ENCODE measurements around the gene TGFBR3. TPM values are rescaled to one million over a fixed set of nuclear protein-coding genes. Genes with fewer than 3 reads are reported as not detected.

The TGFBR3 gene
- total RNA-seq, 1 donor from 2014 or later: 2.5 TPM

DNA sequence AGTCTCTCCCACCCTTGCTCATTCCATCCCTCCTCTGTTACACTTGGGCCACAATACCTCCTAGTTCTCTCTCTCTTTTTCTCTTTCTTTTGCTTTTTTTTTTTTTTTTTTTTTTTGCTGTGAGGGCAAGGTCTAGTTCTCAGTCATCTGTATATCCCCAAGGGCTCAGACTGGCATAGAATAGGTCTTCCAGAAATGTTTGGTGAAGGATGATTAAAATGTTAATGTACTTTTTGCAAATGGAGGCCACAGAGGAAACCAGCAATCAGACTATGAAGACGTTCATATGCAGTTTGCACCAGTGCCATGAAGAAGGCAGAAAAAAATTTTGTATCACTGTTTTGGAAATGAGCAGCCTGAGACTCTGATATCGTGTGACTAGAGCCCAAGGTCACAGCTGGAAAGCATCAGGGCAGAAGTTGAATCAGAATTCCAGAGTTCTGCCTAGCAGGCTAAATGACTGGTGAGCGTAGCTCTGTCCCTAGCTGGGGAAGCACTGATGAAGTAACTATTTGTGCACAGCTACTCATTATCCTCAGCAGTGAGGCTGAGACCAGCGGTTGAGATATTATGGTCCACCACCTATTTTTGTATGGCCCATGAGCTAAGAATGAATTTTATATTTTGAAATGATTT lies 186.5 kb downstream of the TGFBR3 start:
- Histone ChIP-seq H2AFZ (ENCODE audit: low read depth, low read length) (no peak overlapping the region), H3K4me2 (ENCODE audit: low read length) (no peak overlapping the region), H4K20me1 (ENCODE audit: insufficient read depth, low read length) (no peaks in the 10 kb centered on the region), H3K9me3 (ENCODE audit: insufficient read depth, low read depth, low read length) (no peaks in the 10 kb centered on the region), H3K27ac (ENCODE audit: low read depth, low read length) (no peak overlapping the region), H3K4me1 (ENCODE audit: insufficient read depth, low read length) (no peaks in the 10 kb centered on the region), H3K27me3 (ENCODE audit: insufficient read depth, low read length) (no peaks in the 10 kb centered on the region), H3K9ac (ENCODE audit: low read length) (no peak overlapping the region), H3K36me3 (ENCODE audit: insufficient read depth, low read length) (no peaks in the 10 kb centered on the region), H3K79me2 (ENCODE audit: insufficient read depth, low read length) (no peaks in the 10 kb centered on the region), H3K4me3 (ENCODE audit: insufficient read depth, low read depth, low read length) (no peak overlapping the region)
- Mint-ChIP-seq H3K36me3 (ENCODE audit: low read depth, unreplicated experiment) (no peaks in the 10 kb centered on the region), H3K4me1 (ENCODE audit: low read depth, unreplicated experiment) (peaks cover 4% of the 10 kb centered on the region), H3K9me3 (ENCODE audit: unreplicated experiment) (no peaks in the 10 kb centered on the region), H3K4me3 (ENCODE audit: unreplicated experiment) (no peak overlapping the region), H3K27me3 (ENCODE audit: low read depth, unreplicated experiment) (peaks cover 2% of the 10 kb centered on the region), H3K27ac (ENCODE audit: unreplicated experiment) (no peak overlapping the region)
- no peak for DNase-seq (ENCODE audit: low read depth)
- peak; percentile 70 for FAIRE-seq
- TF ChIP-seq EZH2 (IDR thresholded peaks at IDR 0.05; ENCODE audit: insufficient read depth, low read length): no peak
- TF ChIP-seq, protein P1, sequence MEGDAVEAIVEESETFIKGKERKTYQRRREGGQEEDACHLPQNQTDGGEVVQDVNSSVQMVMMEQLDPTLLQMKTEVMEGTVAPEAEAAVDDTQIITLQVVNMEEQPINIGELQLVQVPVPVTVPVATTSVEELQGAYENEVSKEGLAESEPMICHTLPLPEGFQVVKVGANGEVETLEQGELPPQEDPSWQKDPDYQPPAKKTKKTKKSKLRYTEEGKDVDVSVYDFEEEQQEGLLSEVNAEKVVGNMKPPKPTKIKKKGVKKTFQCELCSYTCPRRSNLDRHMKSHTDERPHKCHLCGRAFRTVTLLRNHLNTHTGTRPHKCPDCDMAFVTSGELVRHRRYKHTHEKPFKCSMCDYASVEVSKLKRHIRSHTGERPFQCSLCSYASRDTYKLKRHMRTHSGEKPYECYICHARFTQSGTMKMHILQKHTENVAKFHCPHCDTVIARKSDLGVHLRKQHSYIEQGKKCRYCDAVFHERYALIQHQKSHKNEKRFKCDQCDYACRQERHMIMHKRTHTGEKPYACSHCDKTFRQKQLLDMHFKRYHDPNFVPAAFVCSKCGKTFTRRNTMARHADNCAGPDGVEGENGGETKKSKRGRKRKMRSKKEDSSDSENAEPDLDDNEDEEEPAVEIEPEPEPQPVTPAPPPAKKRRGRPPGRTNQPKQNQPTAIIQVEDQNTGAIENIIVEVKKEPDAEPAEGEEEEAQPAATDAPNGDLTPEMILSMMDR (IDR thresholded peaks at IDR 0.05; ENCODE audit: insufficient read depth, low read depth, low read length): no peak

DNA sequence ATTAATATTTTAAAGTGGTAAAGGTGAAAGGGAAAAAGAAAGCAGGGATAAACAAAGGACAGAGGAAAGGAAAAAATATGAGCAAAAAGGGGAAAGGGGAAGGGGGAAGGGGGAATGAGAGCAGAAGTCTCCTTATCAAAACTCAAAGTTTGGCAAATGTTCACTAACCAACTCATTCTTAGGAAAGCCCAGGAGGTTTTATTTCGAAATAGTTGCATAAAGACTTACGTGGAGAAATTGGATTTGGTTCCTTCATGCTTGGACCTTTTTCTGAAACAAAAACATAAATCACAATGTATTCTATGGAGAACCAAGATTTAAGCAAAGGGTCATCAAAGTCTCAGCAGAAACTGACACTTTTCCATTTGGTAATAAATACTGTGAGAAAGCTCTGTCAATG lies 188.1 kb downstream of the TGFBR3 start:
- Mint-ChIP-seq H3K4me1 (ENCODE audit: low read depth, unreplicated experiment) (peaks cover 4% of the 10 kb centered on the region), H3K4me3 (ENCODE audit: unreplicated experiment) (no peak overlapping the region), H3K9me3 (ENCODE audit: unreplicated experiment) (no peaks in the 10 kb centered on the region), H3K36me3 (ENCODE audit: low read depth, unreplicated experiment) (no peaks in the 10 kb centered on the region), H3K27ac (ENCODE audit: unreplicated experiment) (no peak overlapping the region), H3K27me3 (ENCODE audit: low read depth, unreplicated experiment) (peaks cover 3% of the 10 kb centered on the region)
- Histone ChIP-seq H3K4me1 (ENCODE audit: insufficient read depth, low read length) (no peaks in the 10 kb centered on the region), H3K27me3 (ENCODE audit: insufficient read depth, low read length) (no peaks in the 10 kb centered on the region), H3K79me2 (ENCODE audit: insufficient read depth, low read length) (no peaks in the 10 kb centered on the region), H3K27ac (ENCODE audit: low read depth, low read length) (no peak overlapping the region), H3K36me3 (ENCODE audit: insufficient read depth, low read length) (no peaks in the 10 kb centered on the region), H3K9ac (ENCODE audit: low read length) (no peak overlapping the region), H4K20me1 (ENCODE audit: insufficient read depth, low read length) (no peaks in the 10 kb centered on the region), H3K4me2 (ENCODE audit: low read length) (no peak overlapping the region), H3K9me3 (ENCODE audit: insufficient read depth, low read depth, low read length) (no peaks in the 10 kb centered on the region), H3K4me3 (ENCODE audit: insufficient read depth, low read depth, low read length) (no peak overlapping the region), H2AFZ (ENCODE audit: low read depth, low read length) (no peak overlapping the region)
- TF ChIP-seq, protein P1 (IDR thresholded peaks at IDR 0.05; ENCODE audit: insufficient read depth, low read depth, low read length): no peak
- no peak for FAIRE-seq
- DNase-seq (ENCODE audit: low read depth): peak; percentile 57

GRCh38 chr1:91697416-91697815 lies 188.5 kb downstream of the TGFBR3 start:
- Histone ChIP-seq H3K9me3 (ENCODE audit: insufficient read depth, low read depth, low read length) (no peaks in the 10 kb centered on the region), H3K4me3 (ENCODE audit: insufficient read depth, low read depth, low read length) (no peak overlapping the region), H3K36me3 (ENCODE audit: insufficient read depth, low read length) (no peaks in the 10 kb centered on the region), H4K20me1 (ENCODE audit: insufficient read depth, low read length) (no peaks in the 10 kb centered on the region), H3K4me2 (ENCODE audit: low read length) (no peak overlapping the region), H3K27ac (ENCODE audit: low read depth, low read length) (no peak overlapping the region), H3K9ac (ENCODE audit: low read length) (no peak overlapping the region), H3K79me2 (ENCODE audit: insufficient read depth, low read length) (no peaks in the 10 kb centered on the region), H2AFZ (ENCODE audit: low read depth, low read length) (no peak overlapping the region), H3K4me1 (ENCODE audit: insufficient read depth, low read length) (no peaks in the 10 kb centered on the region), H3K27me3 (ENCODE audit: insufficient read depth, low read length) (no peaks in the 10 kb centered on the region)
- Mint-ChIP-seq H3K27ac (ENCODE audit: unreplicated experiment) (no peak overlapping the region), H3K27me3 (ENCODE audit: low read depth, unreplicated experiment) (peaks cover 3% of the 10 kb centered on the region), H3K4me3 (ENCODE audit: unreplicated experiment) (no peak overlapping the region), H3K9me3 (ENCODE audit: unreplicated experiment) (no peaks in the 10 kb centered on the region), H3K4me1 (ENCODE audit: low read depth, unreplicated experiment) (peaks cover 4% of the 10 kb centered on the region), H3K36me3 (ENCODE audit: low read depth, unreplicated experiment) (no peaks in the 10 kb centered on the region)
- no peak for TF ChIP-seq EZH2 (IDR thresholded peaks at IDR 0.05; ENCODE audit: insufficient read depth, low read length)
- TF ChIP-seq, protein P1 (IDR thresholded peaks at IDR 0.05; ENCODE audit: insufficient read depth, low read depth, low read length): no peak
- FAIRE-seq (no peak), DNase-seq (ENCODE audit: low read depth) (no peak)

All from astrocyte (in vitro differentiated cells and primary cell).